Transverse colon (tissue), 4 donors: ENCODE data around the gene XRN2. TPM values are rescaled to one million over a fixed set of nuclear protein-coding genes. Genes with fewer than 3 reads are reported as not detected.
"Not testable (repeated sequence)": the region's sequence is repeated elsewhere in the genome, so short reads cannot be mapped to it uniquely, and the experiment has no call there.

Source experiments
- DNase-seq: peaks from one replicate; pipeline ENCODE4 v3.0.0-alpha.2; 2019
- H3K27ac ChIP-seq, 4 donors: fragments of 200-600 bp; sonication (generic); 2 replicates each; pipeline ENCODE4 v1.5.1; 2016 to 2018; ENCODE audit warnings: inconsistent platforms in 4 of 4
- H3K27me3 ChIP-seq: fragments of 200-600 bp; sonication (generic); 2 replicates; pipeline ENCODE4 v1.5.1; 2017; ENCODE audit warnings: inconsistent platforms
- H3K36me3 ChIP-seq, 4 donors: fragments of 200-600 bp; sonication (generic); 2 replicates each; pipeline ENCODE4 v1.5.1; 2017 to 2019; ENCODE audit warnings: inconsistent platforms in 4 of 4
- H3K4me1 ChIP-seq, 4 donors: fragments of 200-600 bp; sonication (generic); 2 replicates each; pipeline ENCODE4 v1.5.1; 2017 to 2020; ENCODE audit warnings: inconsistent platforms in 4 of 4
- H3K4me3 ChIP-seq, 4 donors: fragments of 200-600 bp; sonication (generic); 1 replicate in 1 of 4; 2 replicates in 3 of 4; pipeline versions ENCODE4 v1.5.1 to v1.6.1; 2017 to 2019; ENCODE audit warnings: inconsistent platforms in 4 of 4
- H3K9me3 ChIP-seq, 2 donors: fragments of 200-600 bp; sonication (generic); 2 replicates each; pipeline ENCODE4 v1.5.1; 2017 to 2019; ENCODE audit warnings: inconsistent platforms in 2 of 2
- EP300 ChIP-seq: sonication (generic); formaldehyde crosslinking; IDR thresholded peaks from one replicate; pipeline ENCODE4 v1.6.1; 2017; ENCODE audit warnings: antibody characterized with exemption, low read depth
- POLR2A ChIP-seq: fragments of 450-650 bp; IDR thresholded peaks from one replicate; pipeline ENCODE4 v1.6.1; 2016; ENCODE audit warnings: antibody characterized with exemption, mild to moderate bottlenecking, moderate library complexity
- POLR2AphosphoS5 ChIP-seq, 3 donors: sonication (generic); formaldehyde crosslinking; IDR thresholded peaks; one replicate each; pipeline ENCODE4 v1.6.1; 2016; ENCODE audit warnings: antibody characterized with exemption in 3 of 3
- WGBS, 2 donors: methylation state at CpG; one replicate each; pipeline ENCODE4 v1.1.5; 2018; ENCODE audit warnings: low coverage in 1 of 2; 5-methylcytosine and 5-hydroxymethylcytosine counted together
- in situ Hi-C, 4 donors: fragments of 200-750 bp; cut with MboI; loops; one replicate each; pipeline versions ENCODE4 v1.15.0 to v1.15.1; 2017; ENCODE audit warnings: low sequenced_read_pairs in 3 of 4, low pct_ligation_motif_present in 1 of 4, low pct_unique_long_range_greater_than_20kb in 1 of 4
- intact Hi-C: fragments of 100-400 bp; cut with DNase I; formaldehyde crosslinking; loops from one replicate; pipeline ENCODE4 v1.15.1; 2023; ENCODE audit warnings: low total_unique reads
- total RNA-seq, 4 donors: library from RNA; depleted of rRNA; stranded (reverse); fragments of >200 nt; gene quantifications; one replicate each; pipeline ENCODE4 v1.1.0, GENCODE V29; 2016
- TF ChIP-seq, protein P1 (sequence below), 5 experiments: fragments of 200-600 bp in 3 of 5; fragments of 450-650 bp in 2 of 5; sonication (generic) in 3 of 5; IDR thresholded peaks; 1 replicate in 2 of 5; 2 replicates in 3 of 5; pipeline ENCODE4 v1.5.1; 2016 to 2017; ENCODE audit warnings: antibody characterized with exemption in 5 of 5, inconsistent platforms in 3 of 5, mild to moderate bottlenecking in 2 of 5, moderate library complexity in 1 of 5

Gene XRN2
- total RNA-seq, 4 donors from 2014 or later, result 16.1 to 46.4 (median 30.3) TPM

GRCh38 chr20:21421601-21422236, 118.6 kb downstream of the XRN2 start:
- no peaks in the 10 kb centered on the region for H3K36me3 ChIP-seq
- no peaks in the 10 kb centered on the region for H3K4me1 ChIP-seq
- WGBS, 2 donors, result 88 to 96% methylated on average over 3 to 4 of the region's 4 CpGs
- TF ChIP-seq POLR2AphosphoS5 (IDR thresholded peaks at IDR 0.05) (no peak), POLR2A (no peak), EP300 (no peak)
- TF ChIP-seq, protein P1, sequence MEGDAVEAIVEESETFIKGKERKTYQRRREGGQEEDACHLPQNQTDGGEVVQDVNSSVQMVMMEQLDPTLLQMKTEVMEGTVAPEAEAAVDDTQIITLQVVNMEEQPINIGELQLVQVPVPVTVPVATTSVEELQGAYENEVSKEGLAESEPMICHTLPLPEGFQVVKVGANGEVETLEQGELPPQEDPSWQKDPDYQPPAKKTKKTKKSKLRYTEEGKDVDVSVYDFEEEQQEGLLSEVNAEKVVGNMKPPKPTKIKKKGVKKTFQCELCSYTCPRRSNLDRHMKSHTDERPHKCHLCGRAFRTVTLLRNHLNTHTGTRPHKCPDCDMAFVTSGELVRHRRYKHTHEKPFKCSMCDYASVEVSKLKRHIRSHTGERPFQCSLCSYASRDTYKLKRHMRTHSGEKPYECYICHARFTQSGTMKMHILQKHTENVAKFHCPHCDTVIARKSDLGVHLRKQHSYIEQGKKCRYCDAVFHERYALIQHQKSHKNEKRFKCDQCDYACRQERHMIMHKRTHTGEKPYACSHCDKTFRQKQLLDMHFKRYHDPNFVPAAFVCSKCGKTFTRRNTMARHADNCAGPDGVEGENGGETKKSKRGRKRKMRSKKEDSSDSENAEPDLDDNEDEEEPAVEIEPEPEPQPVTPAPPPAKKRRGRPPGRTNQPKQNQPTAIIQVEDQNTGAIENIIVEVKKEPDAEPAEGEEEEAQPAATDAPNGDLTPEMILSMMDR (IDR thresholded peaks at IDR 0.05), result no peak
- H3K27ac ChIP-seq, result no peak overlapping the region
- H3K9me3 ChIP-seq, result peaks cover 0 to 13% of the 10 kb centered on the region in 2 donors
- intact Hi-C loops, result no loop called here
- in situ Hi-C loops, result no loop called here
- H3K27me3 ChIP-seq, result peaks cover 3% of the 10 kb centered on the region
- DNase-seq, result no peak
- H3K4me3 ChIP-seq, result no peak overlapping the region

- DNase-seq, H3K27me3 ChIP-seq, H3K27ac ChIP-seq, H3K4me1 ChIP-seq, intact Hi-C loops, in situ Hi-C loops, H3K36me3 ChIP-seq, H3K4me3 ChIP-seq: not testable (repeated sequence)
- H3K9me3 ChIP-seq, result peaks cover 0 to 13% of the 10 kb centered on the region in 2 donors
- WGBS, 2 donors, result 97 to 100% methylated on average over 1 of the region's 1 CpG
These were observed 120.6 kb downstream of the XRN2 start for GRCh38 chr20:21423712-21424111.

DNA sequence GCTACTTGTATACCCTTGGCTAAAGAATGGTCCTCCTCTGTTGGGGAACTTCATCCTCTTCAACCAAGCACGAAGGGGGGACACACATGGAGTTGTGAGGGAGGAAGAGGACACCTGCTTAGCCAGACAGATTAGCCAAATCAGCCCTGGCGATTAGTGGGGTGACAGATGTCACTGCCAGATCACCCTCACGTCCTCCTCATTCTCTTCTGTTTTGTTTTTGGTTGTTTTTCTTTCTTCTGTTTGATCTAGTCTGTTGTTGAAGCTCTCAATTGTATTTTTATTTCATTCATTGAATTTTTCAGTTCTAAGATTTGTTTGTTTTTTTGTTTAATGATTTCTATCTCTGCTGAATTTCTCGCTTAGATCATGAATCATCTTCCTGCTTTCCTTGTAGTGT, 121.7 kb downstream of the XRN2 start:
- TF ChIP-seq POLR2A (no peak), EP300 (no peak)
- intact Hi-C loops (no loop called here), in situ Hi-C loops (no loop called here)
- no peak overlapping the region for H3K4me3 ChIP-seq
- peaks cover 0 to 13% of the 10 kb centered on the region in 2 donors for H3K9me3 ChIP-seq
- no peaks in the 10 kb centered on the region for H3K4me1 ChIP-seq
- H3K27me3 ChIP-seq, result no peaks in the 10 kb centered on the region
- DNase-seq, result no peak
- H3K27ac ChIP-seq, result no peak overlapping the region
- 59 to 62% methylated on average over 4 of the region's 4 CpGs for WGBS, 2 donors
- no peaks in the 10 kb centered on the region for H3K36me3 ChIP-seq

GRCh38 chr20:21430020-21430419, 126.9 kb downstream of the XRN2 start:
- WGBS, 2 donors, result 61 to 80% methylated on average over 1 to 3 of the region's 3 CpGs
- Histone ChIP-seq H3K4me3 (no peak overlapping the region), H3K9me3 (peaks cover 0 to 6% of the 10 kb centered on the region in 2 donors), H3K27ac (no peak overlapping the region), H3K27me3 (peaks cover 7% of the 10 kb centered on the region), H3K4me1 (no peaks in the 10 kb centered on the region), H3K36me3 (no peaks in the 10 kb centered on the region)
- in situ Hi-C loops, result no loop called here
- DNase-seq, result no peak
- intact Hi-C loops, result no loop called here
- TF ChIP-seq, protein P1 (IDR thresholded peaks at IDR 0.05), result no peak
- TF ChIP-seq POLR2A (no peak), POLR2AphosphoS5 (IDR thresholded peaks at IDR 0.05) (no peak), EP300 (no peak)

GRCh38 chr20:21432911-21433310, 129.8 kb downstream of the XRN2 start:
- Histone ChIP-seq H3K4me3 (no peak overlapping the region), H3K27me3 (peaks cover 25% of the 10 kb centered on the region), H3K4me1 (no peaks in the 10 kb centered on the region), H3K36me3 (no peaks in the 10 kb centered on the region), H3K9me3 (no peaks in the 10 kb centered on the region), H3K27ac (no peak overlapping the region)
- WGBS, 2 donors, result 90 to 93% methylated on average over 4 of the region's 4 CpGs
- TF ChIP-seq POLR2AphosphoS5 (IDR thresholded peaks at IDR 0.05) (no peak), EP300 (no peak), POLR2A (no peak)
- TF ChIP-seq, protein P1 (IDR thresholded peaks at IDR 0.05), result no peak
- in situ Hi-C loops (no loop called here), intact Hi-C loops (no loop called here)
- no peak for DNase-seq
